CD4-positive, alpha-beta T cell treated with Interleukin-4 for 1 hour (primary cell): ENCODE results near the gene LY86.
"Not testable (repeated sequence)": the region's sequence is repeated elsewhere in the genome, so short reads cannot be mapped to it uniquely, and the experiment has no call there.

Experiments used
- DNase-seq, 2 donors: peaks; one replicate each; pipeline ENCODE4 v3.0.0-alpha.2; 2020 to 2022

Gene LY86

GRCh38 chr6:6596529-6597328, 8.2 kb downstream of the LY86 start:
- DNase-seq = no peak

- DNase-seq = no peak
Observed at GRCh38 chr6:6597682-6598081, 9.2 kb downstream of the LY86 start.

- no peak for DNase-seq
Observed at GRCh38 chr6:6599468-6599873, 11.0 kb downstream of the LY86 start.

GRCh38 chr6:6600875-6601274, 12.4 kb downstream of the LY86 start:
- no peak for DNase-seq

- DNase-seq = no peak
Observed at GRCh38 chr6:6602262-6602661, 13.7 kb downstream of the LY86 start.

GRCh38 chr6:6603317-6603716, 14.8 kb downstream of the LY86 start:
- no peak for DNase-seq

GRCh38 chr6:6604015-6604414, 15.5 kb downstream of the LY86 start:
- no peak for DNase-seq

- no peak for DNase-seq
Observed at GRCh38 chr6:6604566-6604965, 16.0 kb downstream of the LY86 start.

- no peak for DNase-seq
Observed at GRCh38 chr6:6605873-6606272, 17.4 kb downstream of the LY86 start.

- not testable (repeated sequence) for DNase-seq
Observed at GRCh38 chr6:6606391-6607030, 18.0 kb downstream of the LY86 start.

GRCh38 chr6:6609450-6609849, 20.9 kb downstream of the LY86 start:
- no peak for DNase-seq

- peak; percentile 43 to 52 for DNase-seq
Observed at GRCh38 chr6:6610031-6610591, 21.6 kb downstream of the LY86 start.

GRCh38 chr6:6611486-6611885, 23.0 kb downstream of the LY86 start:
- no peak for DNase-seq

GRCh38 chr6:6612308-6612707, 23.8 kb downstream of the LY86 start:
- no peak for DNase-seq

- not testable (repeated sequence) for DNase-seq
Observed at GRCh38 chr6:6613103-6613718, 24.7 kb downstream of the LY86 start.

GRCh38 chr6:6614096-6614982, 25.8 kb downstream of the LY86 start:
- peak; percentile 39 to 46 for DNase-seq

- DNase-seq = peak in 1 of 2 donors; percentile 15
Observed at GRCh38 chr6:6614983-6615349, 26.4 kb downstream of the LY86 start.

- no peak for DNase-seq
Observed at GRCh38 chr6:6616656-6617055, 28.1 kb downstream of the LY86 start.

- no peak for DNase-seq
Observed at GRCh38 chr6:6619021-6619794, 30.7 kb downstream of the LY86 start.

GRCh38 chr6:6620766-6621425, 32.4 kb downstream of the LY86 start:
- no peak for DNase-seq

- DNase-seq = no peak
Observed at GRCh38 chr6:6622501-6622900, 34.0 kb downstream of the LY86 start.
